GM23248 (cell line): Measurements from ENCODE around the gene TGM2. TPM values are rescaled to one million over a fixed set of nuclear protein-coding genes. Genes with fewer than 3 reads are reported as not detected.

Source experiments
- DNase-seq: peaks from one replicate; pipeline ENCODE4 v3.0.0-alpha.2; 2015
- H2AFZ ChIP-seq: fragments of 200-600 bp; sonication (generic); 2 replicates; pipeline ENCODE4 v1.6.1; 2016; ENCODE audit warnings: antibody characterized with exemption
- H3F3A ChIP-seq: fragments of 200-600 bp; sonication (generic); 2 replicates; pipeline ENCODE4 v1.6.1; 2016; ENCODE audit warnings: mild to moderate bottlenecking, antibody characterized with exemption, mixed run types; ENCODE audit not compliant: insufficient read depth
- H3K27ac ChIP-seq: fragments of 200-600 bp; sonication (generic); 2 replicates; pipeline ENCODE4 v1.5.1; 2016; ENCODE audit warnings: mild to moderate bottlenecking
- H3K27me3 ChIP-seq: fragments of 200-600 bp; sonication (generic); replicated peaks from 2 replicates; pipeline ENCODE4 v1.6.1; 2016; ENCODE audit warnings: mild to moderate bottlenecking; ENCODE audit not compliant: insufficient read depth
- H3K36me3 ChIP-seq: fragments of 200-600 bp; sonication (generic); 2 replicates; pipeline ENCODE4 v1.6.1; 2016; ENCODE audit warnings: low read depth, mild to moderate bottlenecking
- H3K4me1 ChIP-seq: fragments of 200-600 bp; sonication (generic); 2 replicates; pipeline ENCODE4 v1.6.1; 2016; ENCODE audit warnings: mild to moderate bottlenecking; ENCODE audit not compliant: insufficient read depth
- H3K4me2 ChIP-seq: fragments of 200-600 bp; sonication (generic); one replicate; pipeline ENCODE4 v1.6.1; 2016; ENCODE audit warnings: mild to moderate bottlenecking; ENCODE audit not compliant: unreplicated experiment
- H3K4me3 ChIP-seq: fragments of 200-600 bp; sonication (generic); 2 replicates; pipeline ENCODE4 v1.5.1; 2016; ENCODE audit warnings: mild to moderate bottlenecking
- H3K79me2 ChIP-seq: fragments of 200-600 bp; sonication (generic); 2 replicates; pipeline ENCODE4 v1.6.1; 2016; ENCODE audit warnings: mild to moderate bottlenecking; ENCODE audit not compliant: insufficient read depth
- H3K9ac ChIP-seq: fragments of 200-600 bp; sonication (generic); 2 replicates; pipeline ENCODE4 v1.6.1; 2016; ENCODE audit warnings: mild to moderate bottlenecking
- H3K9me2 ChIP-seq: fragments of 200-600 bp; sonication (generic); 2 replicates; pipeline ENCODE4 v1.6.1; 2016; ENCODE audit warnings: mixed run types, mild to moderate bottlenecking, moderate library complexity; ENCODE audit not compliant: insufficient read depth
- H3K9me3 ChIP-seq: fragments of 200-600 bp; sonication (generic); one replicate; pipeline ENCODE4 v1.6.1; 2017; ENCODE audit warnings: low read depth
- H4K20me1 ChIP-seq: fragments of 200-600 bp; sonication (generic); 2 replicates; pipeline ENCODE4 v1.6.0; 2016; ENCODE audit not compliant: insufficient read depth
- EZH2 ChIP-seq: fragments of 200-600 bp; sonication (generic); IDR thresholded peaks from 2 replicates; pipeline ENCODE4 v1.6.1; 2018; ENCODE audit warnings: antibody characterized with exemption, mild to moderate bottlenecking; ENCODE audit not compliant: insufficient read depth, poor library complexity, severe bottlenecking
- EZH2phosphoT487 ChIP-seq: fragments of 200-600 bp; sonication (generic); IDR thresholded peaks from 2 replicates; pipeline ENCODE4 v1.6.1; 2018; ENCODE audit warnings: antibody characterized with exemption, moderate library complexity, mild to moderate bottlenecking, low read depth; ENCODE audit not compliant: insufficient read depth
- WGBS, 2 experiments: methylation state at CpG; one replicate each; pipeline ENCODE4 v1.1.6; 2015 to 2017; ENCODE audit warnings: low lambda C conversion rate in 2 of 2, low coverage in 1 of 2; ENCODE audit errors: missing lambda C conversion rate in 2 of 2; 5-methylcytosine and 5-hydroxymethylcytosine counted together
- in situ Hi-C: fragments of 300-500 bp; cut with MboI; formaldehyde crosslinking; loops from 2 replicates; pipeline ENCODE4 v1.15.0; 2020
- polyA plus RNA-seq: library from polyadenylated mRNA; unstranded; fragments of >200 nt; fragmentation: Nextera tagmentation; extraction: Ambion mirVana; gene quantifications from 2 replicates; pipeline ENCODE4 v1.2.1, GENCODE V29; 2016
- total RNA-seq: library from RNA; depleted of rRNA; stranded (reverse); fragments of >200 nt; shearing (Covaris generic); gene quantifications from 2 replicates; pipeline ENCODE4 v1.2.3, GENCODE V29; 2014

Gene TGM2
- total and polyA plus RNA-seq, 2 experiments from 2014 or later = 254 to 311 TPM

GRCh38 chr20:38169636-38170193, 4.6 kb upstream of the TGM2 start:
- no peak for TF ChIP-seq EZH2
- TF ChIP-seq EZH2phosphoT487 = no peak
- no peak for DNase-seq
- no peak overlapping the region for H3K9ac ChIP-seq

GRCh38 chr20:38168791-38169589, 3.9 kb upstream of the TGM2 start:
- Histone ChIP-seq H4K20me1 (no peaks in the 10 kb centered on the region), H3K36me3 (no peaks in the 10 kb centered on the region), H3K4me1 (peaks cover 52% of the 10 kb centered on the region), H3K9ac (peak overlapping the region; percentile 32), H3K9me2 (no peaks in the 10 kb centered on the region), H3K9me3 (no peaks in the 10 kb centered on the region), H2AFZ (no peak overlapping the region), H3K27me3 (no peaks in the 10 kb centered on the region), H3K4me3 (no peak overlapping the region), H3K4me2 (peak overlapping the region; percentile 46), H3F3A (peaks cover 56% of the 10 kb centered on the region), H3K27ac (peak overlapping the region; percentile 77), H3K79me2 (no peaks in the 10 kb centered on the region)
- DNase-seq = peak; percentile 44
- TF ChIP-seq EZH2phosphoT487 (no peak), EZH2 (no peak)
- 78 to 80% methylated on average over 7 to 8 of the region's 8 CpGs for WGBS, 2 experiments
- in situ Hi-C loops = loop anchor here (10.0 kb wide), 1 partner anchor 94 kb away; no protein-coding TSS in a partner anchor

More at GRCh38 chr20:38169636-38170193, 4.6 kb upstream of the TGM2 start:
- Histone ChIP-seq H3K36me3 (no peaks in the 10 kb centered on the region), H3K27ac (no peak overlapping the region), H3K4me2 (no peak overlapping the region), H3K4me1 (peaks cover 52% of the 10 kb centered on the region), H4K20me1 (no peaks in the 10 kb centered on the region), H2AFZ (no peak overlapping the region), H3K4me3 (no peak overlapping the region), H3K9me3 (no peaks in the 10 kb centered on the region), H3F3A (peaks cover 61% of the 10 kb centered on the region), H3K9me2 (no peaks in the 10 kb centered on the region), H3K79me2 (no peaks in the 10 kb centered on the region), H3K27me3 (no peaks in the 10 kb centered on the region)
- WGBS, 2 experiments = 97 to 98% methylated on average over 6 of the region's 6 CpGs
- in situ Hi-C loops = loop anchor here (10.0 kb wide), 1 partner anchor 95 kb away; no protein-coding TSS in a partner anchor

GRCh38 chr20:38167851-38168760, 3.0 kb upstream of the TGM2 start:
- peak overlapping the region; percentile 32 for H3K9ac ChIP-seq
- peaks cover 44% of the 10 kb centered on the region for H3K4me1 ChIP-seq
- no peaks in the 10 kb centered on the region for H3K9me2 ChIP-seq
- H3K4me2 ChIP-seq = peak overlapping the region; percentile 46
- peak; percentile 89 for DNase-seq
- H3K9me3 ChIP-seq = no peaks in the 10 kb centered on the region
- H2AFZ ChIP-seq = no peak overlapping the region
- H3K27ac ChIP-seq = peak overlapping the region; percentile 77
- 12 to 20% methylated on average over 7 of the region's 7 CpGs for WGBS, 2 experiments
- in situ Hi-C loops = loop anchor here (10.0 kb wide), 1 partner anchor 93 kb away; no protein-coding TSS in a partner anchor
- H3K36me3 ChIP-seq = no peaks in the 10 kb centered on the region
- H3K79me2 ChIP-seq = no peaks in the 10 kb centered on the region
- H3K4me3 ChIP-seq = no peak overlapping the region
- no peaks in the 10 kb centered on the region for H3K27me3 ChIP-seq
- TF ChIP-seq EZH2 (no peak), EZH2phosphoT487 (0 out of 2 replicates have a peak, but pooled peaks have one; percentile 35)
- H4K20me1 ChIP-seq = no peaks in the 10 kb centered on the region
- peaks cover 50% of the 10 kb centered on the region for H3F3A ChIP-seq

- no peaks in the 10 kb centered on the region for H3K79me2 ChIP-seq
- 96 to 97% methylated on average over 8 of the region's 8 CpGs for WGBS, 2 experiments
- H3K9me2 ChIP-seq = no peaks in the 10 kb centered on the region
- peaks cover 37% of the 10 kb centered on the region for H3K4me1 ChIP-seq
- H3K36me3 ChIP-seq = no peaks in the 10 kb centered on the region
- peak overlapping the region; percentile 77 for H3K27ac ChIP-seq
- H3K9me3 ChIP-seq = no peaks in the 10 kb centered on the region
- in situ Hi-C loops = loop anchor here (10.0 kb wide), 1 partner anchor 93 kb away; no protein-coding TSS in a partner anchor
- no peak for DNase-seq
- H2AFZ ChIP-seq = no peak overlapping the region
- no peak overlapping the region for H3K4me2 ChIP-seq
- H3K27me3 ChIP-seq = no peaks in the 10 kb centered on the region
- peaks cover 43% of the 10 kb centered on the region for H3F3A ChIP-seq
- peak overlapping the region; percentile 32; the same call in 1 of the 2 replicates for H3K9ac ChIP-seq
- TF ChIP-seq EZH2phosphoT487 (no peak), EZH2 (no peak)
- H4K20me1 ChIP-seq = no peaks in the 10 kb centered on the region
- H3K4me3 ChIP-seq = no peak overlapping the region
These were observed 2.3 kb upstream of the TGM2 start for GRCh38 chr20:38167328-38167850.
